Measurements from ENCODE around the gene PROSER1.
"Not testable (repeated sequence)": the region's sequence is repeated elsewhere in the genome, so short reads cannot be mapped to it uniquely, and the experiment has no call there.

The PROSER1 gene
- 6.4 to 48.9 (median 16.6) reads per million in 17 experiments for total RNA-seq

- peak; percentile 93 to 96 (median 96) for DNase-seq
Observed at GRCh38 chr13:39037880-39038568, at the start of gene PROSER1, which contains the start of gene NHLRC3. Gene PROSER1 (minus strand): TSS chr13:39038089. CDS start chr13:39037242, 847 bp downstream. Gene NHLRC3 (plus strand): TSS chr13:39038456. CDS start chr13:39038640, 184 bp downstream.

- not testable (repeated sequence) for DNase-seq
Observed at GRCh38 chr13:39086251-39086945, 48.5 kb upstream of the PROSER1 start.

GRCh38 chr13:39073983-39074382, 36.1 kb upstream of the PROSER1 start:
- no peak for DNase-seq

- no peak for DNase-seq
Observed at GRCh38 chr13:39072842-39073241, 35.0 kb upstream of the PROSER1 start.

- no peak for DNase-seq
Observed at GRCh38 chr13:39062004-39062403, 24.1 kb upstream of the PROSER1 start.

GRCh38 chr13:39058040-39058439, 20.2 kb upstream of the PROSER1 start:
- no peak for DNase-seq

GRCh38 chr13:39056018-39056417, 18.1 kb upstream of the PROSER1 start:
- DNase-seq, result no peak

GRCh38 chr13:39054112-39054511, 16.2 kb upstream of the PROSER1 start:
- peak in 2 of 4 experiments; percentile 9 to 12 for DNase-seq

GRCh38 chr13:39052944-39053343, 15.1 kb upstream of the PROSER1 start:
- no peak for DNase-seq

- peak in 2 of 4 experiments; percentile 33 to 37 for DNase-seq
Observed at GRCh38 chr13:39051157-39051556, 13.3 kb upstream of the PROSER1 start.

GRCh38 chr13:39049274-39049673, 11.4 kb upstream of the PROSER1 start:
- DNase-seq, result no peak

GRCh38 chr13:39048806-39049205, 10.9 kb upstream of the PROSER1 start:
- no peak for DNase-seq

GRCh38 chr13:39047560-39047959, 9.7 kb upstream of the PROSER1 start:
- DNase-seq, result no peak

GRCh38 chr13:39044536-39044935, 6.6 kb upstream of the PROSER1 start:
- DNase-seq, result no peak

GRCh38 chr13:39040206-39040605, 2.3 kb upstream of the PROSER1 start:
- peak in 3 of 4 experiments; percentile 5 to 62 (median 51) for DNase-seq

- DNase-seq, result peak; percentile 39 to 70 (median 62)
Observed at GRCh38 chr13:39039041-39039440, 1.2 kb upstream of the PROSER1 start.

- peak; percentile 23 to 60 (median 46) for DNase-seq
Observed at GRCh38 chr13:39038569-39039030, 711 bp upstream of the PROSER1 start.

- DNase-seq, result peak in 1 of 4 experiments; percentile 7
Observed at GRCh38 chr13:39037410-39037879, 444 bp downstream of the PROSER1 start.

GRCh38 chr13:39036212-39036611, 1.7 kb downstream of the PROSER1 start:
- DNase-seq, result peak in 1 of 4 experiments; percentile 11

GRCh38 chr13:39035799-39036198, 2.1 kb downstream of the PROSER1 start:
- no peak for DNase-seq

GRCh38 chr13:39035204-39035603, 2.7 kb downstream of the PROSER1 start:
- no peak for DNase-seq

GRCh38 chr13:39034085-39034484, 3.8 kb downstream of the PROSER1 start:
- DNase-seq, result no peak

- DNase-seq, result no peak
Observed at GRCh38 chr13:39032150-39032549, 5.7 kb downstream of the PROSER1 start.

GRCh38 chr13:39025433-39025839, 12.5 kb downstream of the PROSER1 start:
- DNase-seq, result no peak
